ENCODE results near the gene ZNF569.

- no peak for TF ChIP-seq SIN3A (IDR thresholded peaks at IDR 0.05; ENCODE audit: borderline replicate concordance, insufficient read depth, low read length)
- TF ChIP-seq POLR2AphosphoS5 (IDR thresholded peaks at IDR 0.05; ENCODE audit: low read depth, low read length), result no peak
- TF ChIP-seq REST (IDR thresholded peaks at IDR 0.05; ENCODE audit: insufficient read depth in 1 of 2, low read depth in 2 of 2, low read length in 2 of 2), result no peak
- no peak for TF ChIP-seq TAF1 (IDR thresholded peaks at IDR 0.05; ENCODE audit: borderline replicate concordance, insufficient read depth, low read length)
- TF ChIP-seq FOXP2 (optimal IDR thresholded peaks at IDR 0.05; ENCODE audit: borderline replicate concordance, extremely low read depth, extremely low read length, insufficient read depth), result no peak
These were observed 907 bp downstream of the ZNF569 start for GRCh38 chr19:37466277-37466797.
